Fibroblast of lung (primary cell): ENCODE measurements around the gene RPS23. TPM values are rescaled to one million over a fixed set of nuclear protein-coding genes. Genes with fewer than 3 reads are reported as not detected.

Experiments used
- DNase-seq, 2 donors: peaks; one replicate each; pipeline versions ENCODE4 v3.0.0 to v3.0.0-alpha.2; 2010; ENCODE audit warnings: low read depth in 2 of 2
- H2AFZ ChIP-seq: 2 replicates; pipeline ENCODE4 v1.5.1; 2012; ENCODE audit warnings: low read length, control low read depth, inconsistent platforms
- H3K27ac ChIP-seq: 2 replicates; pipeline ENCODE4 v1.5.1; 2011; ENCODE audit warnings: low read length, control low read depth; ENCODE audit not compliant: insufficient read depth
- H3K27me3 ChIP-seq: 2 replicates; pipeline ENCODE4 v1.5.1; 2011; ENCODE audit warnings: mild to moderate bottlenecking, low read length; ENCODE audit not compliant: control insufficient read depth, insufficient read depth
- H3K36me3 ChIP-seq: 2 replicates; pipeline ENCODE4 v1.5.1; 2011; ENCODE audit warnings: low read length; ENCODE audit not compliant: control insufficient read depth, insufficient read depth
- H3K4me1 ChIP-seq: 2 replicates; pipeline ENCODE4 v1.5.1; 2011; ENCODE audit warnings: low read length; ENCODE audit not compliant: control insufficient read depth, insufficient read depth; ENCODE audit errors: extremely low read depth
- H3K4me2 ChIP-seq: 2 replicates; pipeline ENCODE4 v1.5.1; 2011; ENCODE audit warnings: low read length, control low read depth; ENCODE audit not compliant: insufficient read depth; ENCODE audit errors: extremely low read depth
- H3K4me3 ChIP-seq, 4 experiments: fragments of 200-600 bp in 1 of 4; sonication (generic) in 1 of 4; replicated peaks in 1 of 4; 2 replicates each; pipeline ENCODE4 v1.5.1; 2011 to 2016; ENCODE audit warnings: low read length in 4 of 4, low read depth in 3 of 4, mild to moderate bottlenecking in 3 of 4, control low read depth in 2 of 4, inconsistent platforms in 1 of 4, mixed read lengths in 1 of 4; ENCODE audit not compliant: insufficient read depth in 1 of 4; ENCODE audit errors: control extremely low read depth in 1 of 4
- H3K79me2 ChIP-seq: 2 replicates; pipeline ENCODE4 v1.5.1; 2012; ENCODE audit warnings: mild to moderate bottlenecking, low read length, inconsistent platforms; ENCODE audit not compliant: control insufficient read depth, insufficient read depth
- H3K9ac ChIP-seq: 2 replicates; pipeline ENCODE4 v1.5.1; 2011; ENCODE audit warnings: mild to moderate bottlenecking, low read length, control low read depth; ENCODE audit not compliant: insufficient read depth
- H3K9me3 ChIP-seq: 2 replicates; pipeline ENCODE4 v1.5.1; 2012; ENCODE audit warnings: low read depth, low read length; ENCODE audit not compliant: control insufficient read depth, insufficient read depth
- H4K20me1 ChIP-seq: 2 replicates; pipeline ENCODE4 v1.5.1; 2011; ENCODE audit warnings: low read length; ENCODE audit not compliant: control insufficient read depth, insufficient read depth; ENCODE audit errors: extremely low read depth
- CTCF ChIP-seq, 2 donors: IDR thresholded peaks in 1 of 2; conservative IDR thresholded peaks in 1 of 2; 1 replicate in 1 of 2; 2 replicates in 1 of 2; pipeline ENCODE4 v1.5.1; 2011 to 2012; ENCODE audit warnings: low read length in 2 of 2, control low read depth in 1 of 2, inconsistent platforms in 1 of 2, low read depth in 1 of 2, mild to moderate bottlenecking in 1 of 2
- EZH2 ChIP-seq: IDR thresholded peaks from 2 replicates; pipeline ENCODE4 v1.5.1; 2012; ENCODE audit warnings: low read length, control low read depth, mild to moderate bottlenecking; ENCODE audit errors: missing control alignments
- polyA minus RNA-seq: library from RNA; depleted of rRNA, polyadenylated mRNA; stranded (reverse); fragments of >200 nt; gene quantifications from 2 replicates; pipeline ENCODE4 v1.2.3, GENCODE V29; 2011; ENCODE audit warnings: low replicate concordance
- polyA plus RNA-seq, 2 donors: library from polyadenylated mRNA; depleted of rRNA in 1 of 2; stranded (reverse) in 1 of 2; unstranded in 1 of 2; fragments of >200 nt; gene quantifications; 2 replicates each; pipeline ENCODE4 v1.2.1, GENCODE V29; 2011 to 2012; ENCODE audit warnings: missing spikeins in 1 of 2
- total RNA-seq: library from RNA; depleted of rRNA; stranded (reverse); fragments of >200 nt; gene quantifications from 2 replicates; pipeline ENCODE4 v1.2.1, GENCODE V29; 2014

The RPS23 gene
- total RNA-seq (2,712 and 5,838 TPM in 2 replicates), polyA plus RNA-seq (6,619 and 7,387 TPM in 2 replicates), polyA minus RNA-seq (44.4 and 58.9 TPM in 2 replicates)
- 3,368 and 3,934 TPM in 2 replicates for polyA plus RNA-seq (2012)

GRCh38 chr5:82277987-82278710 is at the start of gene RPS23:
RPS23 (minus strand) TSS chr5:82278354; CDS start chr5:82278323, 31 bp downstream.
- Histone ChIP-seq H4K20me1 (no peaks in the 10 kb centered on the region), H3K9me3 (no peaks in the 10 kb centered on the region), H3K4me3 (peak within 1 kb of the TSS; percentile 83 to 97 (median 94)), H3K4me2 (peak within 1 kb of the TSS; percentile 83), H3K4me1 (no peaks in the 10 kb centered on the region), H3K79me2 (peaks cover 20% of the 10 kb centered on the region), H3K27me3 (no peaks in the 10 kb centered on the region), H3K36me3 (peaks cover 12% of the 10 kb centered on the region), H3K9ac (peak within 1 kb of the TSS; percentile 92), H3K27ac (peak within 1 kb of the TSS; percentile 89), H2AFZ (peak within 1 kb of the TSS; percentile 72)
- TF ChIP-seq EZH2 (no peak), CTCF (conservative IDR thresholded peaks at IDR 0.05 in 1 of 2, IDR thresholded peaks at IDR 0.05 in 1 of 2; ENCODE audit: low read depth in 1 of 2, low read length in 2 of 2) (no peak)
- DNase-seq, result peak; percentile 88 to 95

DNA sequence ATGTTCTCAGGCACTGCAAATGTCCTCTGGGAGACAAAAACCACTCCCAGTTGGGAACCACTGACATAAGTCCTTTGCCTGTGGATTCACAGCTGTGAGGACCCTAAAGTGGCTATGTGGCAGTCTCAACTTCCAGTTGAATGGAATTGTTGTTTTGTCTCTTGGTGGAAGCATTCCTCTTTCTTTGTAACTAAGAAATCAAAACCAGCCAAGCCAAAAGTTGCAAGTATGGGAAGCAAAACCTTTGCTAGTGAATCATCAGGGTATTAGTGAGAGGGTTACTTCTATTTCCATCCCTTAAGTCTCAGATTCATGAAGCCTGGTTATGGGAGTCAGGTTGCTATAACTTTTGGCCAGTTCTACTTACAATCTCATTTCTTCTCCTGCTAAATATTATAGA is 49.8 kb upstream of the RPS23 start:
- Histone ChIP-seq H4K20me1 (no peaks in the 10 kb centered on the region), H3K4me1 (peaks cover 4% of the 10 kb centered on the region), H3K9ac (no peak overlapping the region), H3K27me3 (no peaks in the 10 kb centered on the region), H3K36me3 (no peaks in the 10 kb centered on the region), H3K27ac (no peak overlapping the region), H3K4me3 (no peak overlapping the region), H2AFZ (no peak overlapping the region), H3K79me2 (no peaks in the 10 kb centered on the region), H3K9me3 (no peaks in the 10 kb centered on the region), H3K4me2 (no peak overlapping the region)
- DNase-seq, result peak in 1 of 2 donors; percentile 64
- TF ChIP-seq CTCF (conservative IDR thresholded peaks at IDR 0.05 in 1 of 2, IDR thresholded peaks at IDR 0.05 in 1 of 2; ENCODE audit: low read depth in 1 of 2, low read length in 2 of 2), result no peak
- no peak for TF ChIP-seq EZH2

- Histone ChIP-seq H3K9ac (no peak overlapping the region), H3K4me1 (no peaks in the 10 kb centered on the region), H3K4me2 (no peak overlapping the region), H3K27me3 (no peaks in the 10 kb centered on the region), H3K27ac (no peak overlapping the region), H3K9me3 (no peaks in the 10 kb centered on the region), H3K79me2 (no peaks in the 10 kb centered on the region), H3K4me3 (no peak overlapping the region), H3K36me3 (no peaks in the 10 kb centered on the region), H2AFZ (no peak overlapping the region), H4K20me1 (no peaks in the 10 kb centered on the region)
- TF ChIP-seq EZH2, result no peak
- no peak for TF ChIP-seq CTCF (conservative IDR thresholded peaks at IDR 0.05 in 1 of 2, IDR thresholded peaks at IDR 0.05 in 1 of 2; ENCODE audit: low read depth in 1 of 2, low read length in 2 of 2)
- DNase-seq, result no peak
Measured at GRCh38 chr5:82325996-82326395, 47.8 kb upstream of the RPS23 start.
